Skin epidermis (tissue), 12 donors: Measurements from ENCODE around the gene THOC5.
"Not testable (repeated sequence)": the region's sequence is repeated elsewhere in the genome, so short reads cannot be mapped to it uniquely, and the experiment has no call there.

Experiments
- H3K27ac ChIP-seq, 21 experiments: fragments of 200-600 bp; sonication (generic) in 11 of 21; one replicate each; pipeline ENCODE4 v1.5.0; 2020; ENCODE audit warnings: mild to moderate bottlenecking in 3 of 21, inconsistent platforms in 2 of 21, moderate library complexity in 2 of 21
- H3K4me3 ChIP-seq, 7 experiments: fragments of 200-600 bp; sonication (generic) in 2 of 7; one replicate each; pipeline ENCODE4 v1.5.0; 2020; ENCODE audit warnings: inconsistent platforms in 2 of 7, mild to moderate bottlenecking in 2 of 7, moderate library complexity in 1 of 7

The THOC5 gene

GRCh38 chr22:29517215-29517908, 36.2 kb downstream of the THOC5 start:
- no peak overlapping the region for H3K27ac ChIP-seq
- no peak overlapping the region for H3K4me3 ChIP-seq

GRCh38 chr22:29512031-29512430, 41.5 kb downstream of the THOC5 start:
- Histone ChIP-seq H3K4me3 (no peak overlapping the region), H3K27ac (no peak overlapping the region)

DNA sequence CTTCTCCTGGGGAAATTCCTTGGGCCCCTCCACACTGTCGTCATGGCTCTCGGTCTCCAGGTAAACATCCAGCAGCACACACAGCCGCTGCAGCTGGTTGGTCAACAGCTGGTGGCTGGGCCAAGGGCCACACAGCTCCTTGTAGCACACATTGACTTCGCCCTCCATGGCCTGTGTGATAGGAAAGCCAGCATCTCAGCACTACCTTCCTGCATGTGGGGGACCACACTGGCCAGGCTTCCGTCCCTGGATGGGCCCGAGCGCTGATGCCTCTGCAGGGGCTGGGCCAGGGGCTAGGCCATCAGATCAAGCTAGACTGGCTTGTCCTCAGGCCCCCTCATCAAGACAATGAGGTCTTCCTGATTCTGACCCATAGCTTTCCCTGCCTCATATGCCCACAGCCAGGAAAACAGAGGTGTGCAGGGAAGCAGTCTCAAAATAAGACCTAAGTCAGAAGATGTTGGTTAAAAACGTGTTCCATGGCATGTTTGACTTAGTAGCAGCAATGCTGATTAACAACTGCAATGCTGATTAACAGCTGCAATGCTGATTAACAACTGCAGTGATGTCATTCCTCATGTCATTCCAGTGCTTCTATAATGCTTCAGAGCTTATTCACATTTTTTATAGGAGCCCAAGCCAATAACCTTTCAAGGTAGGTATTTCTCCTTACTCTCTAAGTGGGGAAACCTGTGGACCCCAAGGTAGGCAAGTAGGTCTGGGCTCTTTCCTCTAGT, 42.3 kb downstream of the THOC5 start:
- Histone ChIP-seq H3K4me3 (no peak overlapping the region), H3K27ac (no peak overlapping the region)

- Histone ChIP-seq H3K27ac (no peak overlapping the region), H3K4me3 (no peak overlapping the region)
Measured at GRCh38 chr22:29510542-29510941, 43.0 kb downstream of the THOC5 start.

DNA sequence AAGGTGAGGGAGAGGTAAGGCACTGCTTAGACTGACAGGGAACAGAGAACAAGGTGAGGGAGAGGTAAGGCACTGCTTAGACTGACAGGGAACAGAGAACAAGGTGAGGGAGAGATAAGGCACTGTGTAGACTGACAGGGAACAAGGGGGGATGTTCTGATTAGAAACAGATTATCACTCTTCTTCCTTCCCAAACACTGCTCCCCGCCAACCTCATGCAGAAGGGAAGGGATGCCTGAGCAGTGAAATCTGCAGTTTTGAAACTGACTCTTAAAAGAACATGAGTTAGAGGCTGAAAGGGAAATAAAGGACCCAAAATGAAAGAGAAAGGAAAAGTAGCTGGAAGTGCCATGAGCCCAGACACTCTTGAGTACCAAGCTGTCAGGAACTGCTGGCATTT, 43.7 kb downstream of the THOC5 start:
- no peak overlapping the region for H3K4me3 ChIP-seq
- no peak overlapping the region for H3K27ac ChIP-seq

DNA sequence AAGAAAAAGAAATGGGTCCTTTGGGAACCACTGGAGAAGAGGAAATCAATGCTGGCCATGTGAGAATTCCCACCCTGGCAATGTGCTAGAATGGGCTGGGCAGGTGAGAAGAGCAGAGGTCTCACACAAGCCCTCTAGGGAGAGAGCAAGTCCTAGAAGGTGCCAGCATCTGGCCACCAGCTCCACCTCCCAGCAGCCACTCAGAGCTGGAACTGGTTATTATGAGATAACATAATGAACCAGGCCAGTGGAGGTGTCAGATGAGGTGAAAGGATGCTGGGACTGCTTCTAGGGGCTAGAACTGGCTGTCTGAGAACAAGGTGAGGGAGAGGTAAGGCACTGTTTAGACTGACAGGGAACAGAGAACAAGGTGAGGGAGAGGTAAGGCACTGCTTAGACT, 44.3 kb downstream of the THOC5 start:
- H3K27ac ChIP-seq = no peak overlapping the region
- H3K4me3 ChIP-seq = no peak overlapping the region

DNA sequence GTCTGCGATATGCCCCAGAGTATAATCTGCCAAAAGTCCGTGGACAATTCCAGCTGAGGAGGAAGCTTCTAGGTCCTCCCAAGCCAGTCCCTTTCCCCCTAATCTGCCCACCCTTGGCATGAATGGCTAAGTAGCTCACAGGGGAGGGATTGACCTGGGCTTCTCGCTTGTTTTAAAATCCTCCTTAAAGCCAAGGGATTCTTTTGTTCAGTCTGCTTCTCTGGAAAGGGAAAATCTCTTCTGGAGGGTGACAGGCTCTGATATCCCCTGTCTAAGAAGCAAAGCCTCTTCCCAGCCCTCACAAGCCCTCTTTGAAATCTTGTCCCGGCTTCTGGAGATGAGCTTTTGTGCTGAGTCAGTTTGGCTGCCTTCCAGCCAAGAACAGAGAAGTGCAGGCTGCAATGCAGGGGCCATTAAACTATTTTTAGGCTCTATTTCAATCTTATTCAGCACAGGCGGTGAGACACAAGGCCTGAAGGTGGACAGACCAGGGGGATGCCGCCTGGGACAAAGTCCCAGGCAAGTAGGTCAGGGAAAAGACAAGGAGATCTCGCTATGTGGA, 49.7 kb downstream of the THOC5 start:
- H3K27ac ChIP-seq = peak overlapping the region in 1 of 21 experiments; percentile 17
- no peak overlapping the region for H3K4me3 ChIP-seq

GRCh38 chr22:29499852-29500251, 53.7 kb downstream of the THOC5 start:
- no peak overlapping the region for H3K4me3 ChIP-seq
- no peak overlapping the region for H3K27ac ChIP-seq

- H3K4me3 ChIP-seq = no peak overlapping the region
- H3K27ac ChIP-seq = no peak overlapping the region
Measured at GRCh38 chr22:29493636-29494035, 59.9 kb downstream of the THOC5 start.

DNA sequence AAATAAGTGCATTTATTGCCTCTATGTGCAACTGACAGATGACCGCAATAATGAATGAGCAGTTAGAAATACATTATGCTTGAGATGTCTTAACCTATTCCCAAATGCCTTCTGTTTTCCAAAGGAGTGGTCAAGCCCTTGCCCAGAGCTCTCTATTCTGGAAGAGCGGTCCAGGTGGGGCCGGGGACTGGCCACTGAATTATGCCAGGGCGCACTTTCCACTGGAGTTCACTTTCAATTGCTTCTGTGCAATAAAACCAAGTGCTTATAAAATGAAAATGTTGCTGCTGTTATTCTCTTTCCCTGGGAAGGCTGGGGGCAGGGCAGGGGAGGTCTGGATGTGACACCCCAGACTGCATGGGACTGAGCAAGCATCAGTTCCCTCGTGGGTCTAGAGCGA, 62.5 kb downstream of the THOC5 start:
- Histone ChIP-seq H3K27ac (no peak overlapping the region), H3K4me3 (no peak overlapping the region)

- H3K27ac ChIP-seq, H3K4me3 ChIP-seq: not testable (repeated sequence)
Measured at GRCh38 chr22:29489127-29489780, 64.3 kb downstream of the THOC5 start.

GRCh38 chr22:29487426-29487986, 66.1 kb downstream of the THOC5 start:
- Histone ChIP-seq H3K4me3 (no peak overlapping the region), H3K27ac (no peak overlapping the region)

GRCh38 chr22:29485448-29485847, 68.1 kb downstream of the THOC5 start:
- Histone ChIP-seq H3K4me3 (no peak overlapping the region), H3K27ac (no peak overlapping the region)

DNA sequence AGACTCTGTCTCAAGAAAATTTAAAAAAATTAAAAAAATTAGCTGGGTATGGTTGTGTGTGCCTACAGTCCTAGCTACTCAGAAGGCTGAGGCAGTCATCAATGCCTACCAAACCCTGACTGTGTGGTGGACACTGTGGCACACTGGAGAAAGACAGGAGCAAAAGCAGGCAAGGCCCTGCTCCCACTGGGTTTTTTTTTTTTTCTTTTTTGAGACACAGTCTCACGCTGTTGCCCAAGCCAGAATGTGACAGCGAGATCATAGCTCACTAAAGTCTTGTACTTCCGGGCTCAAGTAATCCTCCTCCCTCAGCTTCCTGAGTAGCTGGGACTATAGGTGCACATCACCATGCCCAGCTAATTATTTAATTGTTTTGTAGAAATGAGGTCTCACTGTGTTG, 68.9 kb downstream of the THOC5 start:
- no peak overlapping the region for H3K27ac ChIP-seq
- H3K4me3 ChIP-seq = no peak overlapping the region

DNA sequence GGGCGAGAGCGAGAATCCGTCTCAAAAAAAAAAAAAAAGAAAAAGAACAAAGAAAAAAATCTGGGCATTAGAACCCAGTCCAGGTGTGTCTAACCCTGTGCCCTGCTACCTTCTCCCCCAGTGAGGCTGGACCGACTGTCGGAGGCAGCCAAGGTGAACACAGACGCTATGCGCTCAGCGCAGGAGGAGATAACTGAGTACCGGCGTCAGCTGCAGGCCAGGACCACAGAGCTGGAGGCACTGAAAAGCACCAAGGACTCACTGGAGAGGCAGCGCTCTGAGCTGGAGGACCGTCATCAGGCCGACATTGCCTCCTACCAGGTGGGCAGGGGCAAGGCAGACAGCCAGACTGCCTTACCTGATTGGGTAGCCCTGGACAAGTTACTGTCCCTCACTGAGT, 70.3 kb downstream of the THOC5 start:
- H3K27ac ChIP-seq = no peak overlapping the region
- no peak overlapping the region for H3K4me3 ChIP-seq

GRCh38 chr22:29482726-29483125, 70.8 kb downstream of the THOC5 start:
- no peak overlapping the region for H3K4me3 ChIP-seq
- H3K27ac ChIP-seq = no peak overlapping the region

GRCh38 chr22:29482253-29482652, 71.3 kb downstream of the THOC5 start:
- H3K27ac ChIP-seq = no peak overlapping the region
- no peak overlapping the region for H3K4me3 ChIP-seq

DNA sequence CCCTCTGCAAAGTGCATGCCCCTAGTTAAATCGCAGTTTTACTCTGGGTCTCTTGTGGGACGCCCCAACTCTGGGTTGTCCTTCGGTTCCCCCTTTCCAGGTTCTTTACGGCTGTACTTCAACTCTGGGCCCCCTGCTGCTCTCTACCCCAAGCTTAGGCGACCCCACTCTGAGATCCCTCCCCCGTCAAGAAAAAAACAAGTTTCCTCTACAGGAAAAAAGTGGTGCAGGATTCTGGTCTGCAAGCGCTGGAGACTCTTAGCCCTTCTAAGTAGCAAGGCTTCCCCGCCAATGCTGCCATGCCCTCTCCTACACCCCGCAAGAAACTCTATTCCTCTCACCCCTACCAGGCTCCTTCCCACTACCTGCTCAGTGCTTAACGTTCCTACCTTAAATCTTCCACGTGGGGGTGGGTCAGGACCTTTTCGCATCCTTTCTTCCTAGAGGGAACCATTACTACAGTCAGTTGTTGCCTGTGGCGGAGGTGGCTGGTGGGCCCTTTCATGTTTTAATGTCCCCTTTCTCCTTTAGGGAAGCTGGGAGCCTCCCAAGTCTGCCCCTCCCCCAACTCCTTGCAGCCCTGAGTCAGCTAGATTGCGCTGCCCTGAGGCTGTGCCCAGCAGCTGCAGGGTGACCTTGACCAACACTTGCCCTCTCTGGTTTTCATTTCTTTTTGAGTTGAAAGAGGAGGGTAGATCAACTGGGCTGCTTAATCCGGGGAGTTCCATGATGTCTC, 72.1 kb downstream of the THOC5 start:
- Histone ChIP-seq H3K27ac (no peak overlapping the region), H3K4me3 (peak overlapping the region in 2 of 7 experiments; percentile 12 to 19)

- no peak overlapping the region for H3K27ac ChIP-seq
- peak overlapping the region in 3 of 7 experiments; percentile 4 to 19 (median 12) for H3K4me3 ChIP-seq
Measured at GRCh38 chr22:29480512-29481264, 72.9 kb downstream of the THOC5 start.
